GM13977 (cell line): Measurements from ENCODE around the gene SLC22A9.

Experiments
- DNase-seq: peaks from one replicate; pipeline ENCODE4 v3.0.0; 2012; ENCODE audit warnings: low spot score
- CTCF ChIP-seq: IDR thresholded peaks from 2 replicates; pipeline ENCODE4 v1.5.1; 2012; ENCODE audit warnings: mild to moderate bottlenecking, control low read depth; ENCODE audit not compliant: insufficient read depth; ENCODE audit errors: extremely low read depth, missing control alignments
- in situ Hi-C: fragments of 300-500 bp; cut with MboI; formaldehyde crosslinking; loops from one replicate; pipeline ENCODE4 v1.12.0; 2022; ENCODE audit warnings: low sequenced_read_pairs, low pct_unique_long_range_greater_than_20kb, mixed read lengths, inconsistent platforms; ENCODE audit not compliant: unreplicated experiment

SLC22A9 gene

GRCh38 chr11:63444160-63444559, 74.6 kb downstream of the SLC22A9 start:
- no peak for TF ChIP-seq CTCF
- in situ Hi-C loops, result no loop called here
- no peak for DNase-seq

- no peak for TF ChIP-seq CTCF
- in situ Hi-C loops, result no loop called here
- DNase-seq, result no peak
Measured at GRCh38 chr11:63445118-63445517, 75.5 kb downstream of the SLC22A9 start.

GRCh38 chr11:63445720-63446119, 76.1 kb downstream of the SLC22A9 start:
- no peak for TF ChIP-seq CTCF
- in situ Hi-C loops, result no loop called here
- no peak for DNase-seq

- in situ Hi-C loops, result no loop called here
- no peak for TF ChIP-seq CTCF
- no peak for DNase-seq
Measured at GRCh38 chr11:63448646-63449045, 79.1 kb downstream of the SLC22A9 start.

GRCh38 chr11:63459586-63459985, 90.0 kb downstream of the SLC22A9 start:
- in situ Hi-C loops, result no loop called here
- no peak for TF ChIP-seq CTCF
- no peak for DNase-seq
